DOHH2 (cell line): ENCODE results near the gene SKIC8.
A peak's percentile ranks its signal among the peaks of the same experiment; 100 is the strongest.

Experiments used
- H3F3A ChIP-seq: fragments of 200-600 bp; sonication (generic), shearing (Covaris generic); 2 replicates; pipeline ENCODE4 v1.6.0; 2016; ENCODE audit warnings: antibody characterized with exemption, mild to moderate bottlenecking; ENCODE audit not compliant: control insufficient read depth, insufficient read depth
- H3K27ac ChIP-seq: fragments of 200-600 bp; sonication (generic); 2 replicates; pipeline ENCODE4 v1.5.1; 2014; ENCODE audit warnings: low read depth, mild to moderate bottlenecking, low read length, moderate library complexity
- H3K27me3 ChIP-seq: fragments of 200-600 bp; sonication (generic); 2 replicates; pipeline ENCODE4 v1.6.1; 2014; ENCODE audit warnings: mild to moderate bottlenecking, low read length, mixed read lengths; ENCODE audit not compliant: control insufficient read depth
- H3K36me3 ChIP-seq: fragments of 200-600 bp; sonication (generic); 2 replicates; pipeline ENCODE4 v1.6.1; 2014; ENCODE audit warnings: mild to moderate bottlenecking, low read length, moderate library complexity, mixed read lengths; ENCODE audit not compliant: control insufficient read depth
- H3K4me1 ChIP-seq: fragments of 200-600 bp; sonication (generic); 2 replicates; pipeline ENCODE4 v1.6.1; 2014; ENCODE audit warnings: mild to moderate bottlenecking, low read length, mixed read lengths; ENCODE audit not compliant: control insufficient read depth
- H3K4me2 ChIP-seq: fragments of 200-600 bp; sonication (generic); 2 replicates; pipeline ENCODE4 v1.6.0; 2014; ENCODE audit warnings: mild to moderate bottlenecking, low read length, moderate library complexity
- H3K4me3 ChIP-seq: fragments of 200-600 bp; sonication (generic); 2 replicates; pipeline ENCODE4 v1.5.1; 2014; ENCODE audit warnings: mild to moderate bottlenecking, low read length, mixed read lengths
- H3K79me2 ChIP-seq: fragments of 200-600 bp; sonication (generic); 2 replicates; pipeline ENCODE4 v1.6.1; 2014; ENCODE audit warnings: mild to moderate bottlenecking, low read length, mixed read lengths; ENCODE audit not compliant: control insufficient read depth
- H3K9me2 ChIP-seq: fragments of 200-600 bp; sonication (generic); replicated peaks from 2 replicates; pipeline ENCODE4 v1.6.1; 2014; ENCODE audit warnings: mild to moderate bottlenecking, low read length, mixed read lengths; ENCODE audit not compliant: control insufficient read depth
- H3K9me3 ChIP-seq: fragments of 200-600 bp; sonication (generic); 2 replicates; pipeline ENCODE4 v1.6.1; 2014; ENCODE audit warnings: antibody characterized with exemption, low read length, mixed read lengths; ENCODE audit not compliant: control insufficient read depth, insufficient read depth
- H4K20me1 ChIP-seq: fragments of 200-600 bp; sonication (generic); 2 replicates; pipeline ENCODE4 v1.6.0; 2014; ENCODE audit warnings: low read depth, mild to moderate bottlenecking, antibody characterized with exemption, low read length, moderate library complexity; ENCODE audit not compliant: control insufficient read depth, insufficient read depth
- CTCF ChIP-seq: fragments of 200-600 bp; sonication (generic); IDR thresholded peaks from one replicate; pipeline ENCODE4 v1.5.1; 2014; ENCODE audit warnings: antibody characterized with exemption, mild to moderate bottlenecking, low read depth, low read length; ENCODE audit not compliant: poor library complexity, severe bottlenecking
- EZH2phosphoT487 ChIP-seq: fragments of 200-600 bp; sonication (generic); IDR thresholded peaks from 2 replicates; pipeline ENCODE4 v1.6.1; 2017; ENCODE audit warnings: borderline replicate concordance, mild to moderate bottlenecking, antibody characterized with exemption, low read length, moderate library complexity, mixed read lengths

Gene SKIC8

GRCh38 chr15:78308422-78309032 is 9.1 kb upstream of the SKIC8 start:
- no peaks in the 10 kb centered on the region for H3K9me3 ChIP-seq
- no peak for TF ChIP-seq EZH2phosphoT487
- TF ChIP-seq CTCF = peak; percentile 75
- no peaks in the 10 kb centered on the region for H3K4me1 ChIP-seq
- peaks cover 11% of the 10 kb centered on the region for H3K27me3 ChIP-seq
- no peak overlapping the region for H3K4me2 ChIP-seq
- no peak overlapping the region for H3K4me3 ChIP-seq
- no peak overlapping the region for H3K27ac ChIP-seq
- no peaks in the 10 kb centered on the region for H3K9me2 ChIP-seq
- no peaks in the 10 kb centered on the region for H3F3A ChIP-seq
- H3K36me3 ChIP-seq = no peaks in the 10 kb centered on the region
- H3K79me2 ChIP-seq = no peaks in the 10 kb centered on the region
- no peaks in the 10 kb centered on the region for H4K20me1 ChIP-seq

- H3K4me2 ChIP-seq = no peak overlapping the region
These were observed 8.6 kb upstream of the SKIC8 start for GRCh38 chr15:78307976-78308375.

GRCh38 chr15:78306176-78306774 is 6.9 kb upstream of the SKIC8 start:
- H3K79me2 ChIP-seq = no peaks in the 10 kb centered on the region
- H3K27me3 ChIP-seq = peaks cover 11% of the 10 kb centered on the region
- H3K27ac ChIP-seq = no peak overlapping the region
- no peak overlapping the region for H3K4me2 ChIP-seq
- H4K20me1 ChIP-seq = no peaks in the 10 kb centered on the region
- H3K36me3 ChIP-seq = no peaks in the 10 kb centered on the region
- H3K9me3 ChIP-seq = no peaks in the 10 kb centered on the region
- no peaks in the 10 kb centered on the region for H3K9me2 ChIP-seq
- H3F3A ChIP-seq = no peaks in the 10 kb centered on the region
- no peak overlapping the region for H3K4me3 ChIP-seq
- no peaks in the 10 kb centered on the region for H3K4me1 ChIP-seq
- TF ChIP-seq CTCF = no peak
- no peak for TF ChIP-seq EZH2phosphoT487

More at GRCh38 chr15:78307976-78308375, 8.6 kb upstream of the SKIC8 start:
- Histone ChIP-seq H3K9me2 (no peaks in the 10 kb centered on the region), H3K27me3 (peaks cover 11% of the 10 kb centered on the region), H3K36me3 (no peaks in the 10 kb centered on the region), H3K4me3 (no peak overlapping the region), H3K79me2 (no peaks in the 10 kb centered on the region), H3K4me1 (no peaks in the 10 kb centered on the region), H3F3A (no peaks in the 10 kb centered on the region), H4K20me1 (no peaks in the 10 kb centered on the region), H3K9me3 (no peaks in the 10 kb centered on the region), H3K27ac (no peak overlapping the region)
- no peak for TF ChIP-seq CTCF
- TF ChIP-seq EZH2phosphoT487 = no peak
